ENCODE measurements around the gene TOLLIP. TPM values are rescaled to one million over a fixed set of nuclear protein-coding genes. Genes with fewer than 3 reads are reported as not detected.

Gene TOLLIP
- total RNA-seq, 1 experiment from 2014 or later, result 32.3 TPM

GRCh38 chr11:1354125-1354938 is 44.9 kb upstream of the TOLLIP start:
- no peak overlapping the region for H2AK5ac ChIP-seq (ENCODE audit: insufficient read length, low read length)
- no peak overlapping the region for H3K23ac ChIP-seq (ENCODE audit: insufficient read length, low read depth, low read length)
- H3T11ph ChIP-seq (ENCODE audit: low read length), result no peak overlapping the region
- no peaks in the 10 kb centered on the region for H3K4me1 ChIP-seq (ENCODE audit: insufficient read depth, low read length)
- H2AFZ ChIP-seq (ENCODE audit: low read length), result no peak overlapping the region
- Mint-ChIP-seq H3K4me1 (peaks cover 4 to 12% of the 10 kb centered on the region in 2 experiments; a peak in 3 of 4 replicates), H3K36me3 (ENCODE audit: insufficient read depth in 1 of 3, low read depth in 3 of 3) (peaks cover 0 to 3% (median 0%) of the 10 kb centered on the region in 3 experiments; a peak in 2 of 7 replicates), H3K4me3 (no peak overlapping the region), H3K27ac (no peak overlapping the region), H3K9me3 (no peaks in the 10 kb centered on the region; a peak in 2 of 5 replicates), H3K27me3 (ENCODE audit: low read depth) (peaks cover 18% of the 10 kb centered on the region)
- H3K9ac ChIP-seq (ENCODE audit: extremely low read depth, insufficient read length, low read length), result no peak overlapping the region
- H3K79me2 ChIP-seq (ENCODE audit: insufficient read depth, low read length), result no peaks in the 10 kb centered on the region
- WGBS (ENCODE audit: extremely low coverage, insufficient read length, low lambda C conversion rate), result no CpG with 5 or more reads among the region's 32 CpGs
- no peaks in the 10 kb centered on the region for H3K27me3 ChIP-seq (ENCODE audit: insufficient read depth, low read length)
- TF ChIP-seq, protein P1, sequence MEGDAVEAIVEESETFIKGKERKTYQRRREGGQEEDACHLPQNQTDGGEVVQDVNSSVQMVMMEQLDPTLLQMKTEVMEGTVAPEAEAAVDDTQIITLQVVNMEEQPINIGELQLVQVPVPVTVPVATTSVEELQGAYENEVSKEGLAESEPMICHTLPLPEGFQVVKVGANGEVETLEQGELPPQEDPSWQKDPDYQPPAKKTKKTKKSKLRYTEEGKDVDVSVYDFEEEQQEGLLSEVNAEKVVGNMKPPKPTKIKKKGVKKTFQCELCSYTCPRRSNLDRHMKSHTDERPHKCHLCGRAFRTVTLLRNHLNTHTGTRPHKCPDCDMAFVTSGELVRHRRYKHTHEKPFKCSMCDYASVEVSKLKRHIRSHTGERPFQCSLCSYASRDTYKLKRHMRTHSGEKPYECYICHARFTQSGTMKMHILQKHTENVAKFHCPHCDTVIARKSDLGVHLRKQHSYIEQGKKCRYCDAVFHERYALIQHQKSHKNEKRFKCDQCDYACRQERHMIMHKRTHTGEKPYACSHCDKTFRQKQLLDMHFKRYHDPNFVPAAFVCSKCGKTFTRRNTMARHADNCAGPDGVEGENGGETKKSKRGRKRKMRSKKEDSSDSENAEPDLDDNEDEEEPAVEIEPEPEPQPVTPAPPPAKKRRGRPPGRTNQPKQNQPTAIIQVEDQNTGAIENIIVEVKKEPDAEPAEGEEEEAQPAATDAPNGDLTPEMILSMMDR (conservative IDR thresholded peaks at IDR 0.05), result no peak
- H4K20me1 ChIP-seq (ENCODE audit: control insufficient read depth, insufficient read depth, insufficient read length), result no peaks in the 10 kb centered on the region
- H4K91ac ChIP-seq (ENCODE audit: insufficient read length, low read depth, low read length), result no peak overlapping the region
- H3K79me1 ChIP-seq (ENCODE audit: insufficient read depth, low read depth, low read length, poor library complexity, severe bottlenecking), result no peaks in the 10 kb centered on the region
- H3K18ac ChIP-seq (ENCODE audit: insufficient read length, low read depth, low read length), result no peak overlapping the region
- H2BK5ac ChIP-seq (ENCODE audit: insufficient read length, low read length), result no peak overlapping the region
- H3K4ac ChIP-seq (ENCODE audit: low read depth, low read length), result no peak overlapping the region
- no peak overlapping the region for H2BK15ac ChIP-seq (ENCODE audit: low read depth, low read length)
- no peak overlapping the region for H3K27ac ChIP-seq (ENCODE audit: insufficient read length, low read depth, low read length)
- H3K23me2 ChIP-seq (ENCODE audit: insufficient read length, low read depth, low read length, poor library complexity, severe bottlenecking), result no peaks in the 10 kb centered on the region
- no peak overlapping the region for H3K56ac ChIP-seq (ENCODE audit: insufficient read length, low read depth, low read length)
- no peak overlapping the region for H2BK120ac ChIP-seq (ENCODE audit: low read depth, low read length, poor library complexity, severe bottlenecking)
- H2BK20ac ChIP-seq (ENCODE audit: low read depth, low read length, poor library complexity, severe bottlenecking), result no peak overlapping the region
- H3K14ac ChIP-seq (ENCODE audit: insufficient read depth, low read length), result no peak overlapping the region
- no peak overlapping the region for H3K4me2 ChIP-seq (ENCODE audit: insufficient read depth, insufficient read length, low read length)
- H4K8ac ChIP-seq (replicated peaks; ENCODE audit: insufficient read length, low read depth, low read length), result no peak overlapping the region
- H3K9me3 ChIP-seq (ENCODE audit: control insufficient read depth, low read depth, low read length), result no peaks in the 10 kb centered on the region
- H2BK12ac ChIP-seq (ENCODE audit: insufficient read length, low read depth, low read length), result no peak overlapping the region
- DNase-seq, result no peak
- no peak overlapping the region for H4K5ac ChIP-seq (ENCODE audit: insufficient read length, low read depth, low read length)

Measured in H9 (cell line).